ENCODE data around the gene C2orf66. TPM values are rescaled to one million over a fixed set of nuclear protein-coding genes. Genes with fewer than 3 reads are reported as not detected.

Gene C2orf66
- total and polyA plus RNA-seq, 2 of the 4 experiments (the other 2 are of a cell fraction), result 0.27 TPM; not detected in 1

DNA sequence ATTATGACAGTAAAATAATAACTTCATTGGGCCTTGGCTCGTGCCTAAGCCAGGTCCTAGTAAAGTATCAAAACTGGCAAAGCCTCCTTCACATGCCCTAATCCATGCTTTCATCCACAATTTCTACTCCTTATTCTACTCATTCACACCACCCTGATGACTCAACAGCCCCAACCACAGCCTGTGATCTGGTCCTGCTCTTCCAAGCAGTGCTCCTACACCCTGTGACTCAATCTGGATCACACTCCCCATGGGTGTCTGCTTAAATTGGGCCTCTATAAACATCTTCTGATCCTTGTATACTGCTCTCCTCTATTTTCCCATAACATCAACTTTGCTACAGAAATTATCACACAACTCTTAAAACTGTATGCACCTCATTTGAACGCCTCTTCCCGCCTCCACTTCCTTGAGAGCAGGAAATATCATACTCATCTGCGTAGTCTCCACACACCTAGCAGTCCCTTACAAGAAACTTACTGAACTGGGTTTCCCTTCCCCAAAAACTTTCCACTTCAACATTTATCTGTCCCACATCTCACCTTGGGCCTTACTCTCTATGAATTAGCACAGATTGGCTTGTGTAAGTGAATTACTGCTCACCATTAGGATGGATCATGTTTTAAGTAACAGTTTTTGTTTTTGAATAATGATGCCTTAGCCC lies 25.6 kb downstream of the C2orf66 start:
- in situ Hi-C loops (cut with MboI; ENCODE audit: low sequenced_read_pairs), result no loop called here
- ChIA-PET CTCF (no interaction called here), POLR2A (ENCODE audit: unreplicated experiment) (no interaction called here)
- H4K20me1 ChIP-seq (ENCODE audit: insufficient read depth, low read length), result no peaks in the 10 kb centered on the region
- no TSS peak for BruUV-seq (replicated peaks)
- intact Hi-C loops (cut with micrococcal nuclease), result loop anchor here (2.0 kb wide), 1 partner anchor 13 kb away; no protein-coding TSS in a partner anchor
- no peak overlapping the region for H4K91ac ChIP-seq (ENCODE audit: insufficient read depth, low read depth, low read length)
- H2AK9ac ChIP-seq (replicated peaks; ENCODE audit: low read depth, low read length, poor library complexity), result no peak overlapping the region
- H3K9me3 ChIP-seq (ENCODE audit: control insufficient read depth, insufficient read depth, low read length), result no peaks in the 10 kb centered on the region
- 0 out of 2 replicates have a peak, but pooled peaks cover 3% of the 10 kb centered on the region for H3K9me1 ChIP-seq (ENCODE audit: insufficient read depth, low read length)
- H3K27ac ChIP-seq (ENCODE audit: insufficient read depth, low read length), result no peak overlapping the region
- peaks cover 3% of the 10 kb centered on the region for H3K4me1 ChIP-seq (ENCODE audit: control insufficient read depth, insufficient read depth, low read length)
- 0 out of 2 replicates have a peak overlapping the region, but pooled peaks have one; percentile 4 for H3K14ac ChIP-seq (replicated peaks; ENCODE audit: low read depth, low read length)
- H3K56ac ChIP-seq (ENCODE audit: extremely low read depth, insufficient read depth, low read length), result no peak overlapping the region
- H3K36me3 ChIP-seq (ENCODE audit: control insufficient read depth, insufficient read depth, low read length), result peaks cover 22% of the 10 kb centered on the region
- H3K79me1 ChIP-seq (ENCODE audit: low read depth in 1 of 2, low read length in 2 of 2), result peaks cover 0 to 12% of the 10 kb centered on the region in 2 experiments; a peak in 3 of 4 replicates
- no peak overlapping the region for H3K9ac ChIP-seq (ENCODE audit: low read depth, low read length)
- no peak overlapping the region for H3K18ac ChIP-seq (ENCODE audit: low read depth, low read length)
- no peak overlapping the region for H4K8ac ChIP-seq (ENCODE audit: low read depth in 2 of 2, low read length in 2 of 2)
- dilution Hi-C loops (cut with HindIII; ENCODE audit: low sequenced_read_pairs, unreplicated experiment), result no loop called here
- no peak overlapping the region for H2BK120ac ChIP-seq (ENCODE audit: low read depth, low read length)
- no peak overlapping the region for H2AK5ac ChIP-seq (ENCODE audit: low read depth, low read length)
- no peak overlapping the region for H4K5ac ChIP-seq (ENCODE audit: low read depth, low read length)
- ATAC-seq (ENCODE audit: low read depth), result peak; percentile 88
- peak; percentile 69 for DNase-seq
- no peak overlapping the region for H3K4me2 ChIP-seq (ENCODE audit: low read depth, low read length)
- 100% methylated on average over 3 of the region's 4 CpGs; no CpG with 5 or more reads in 1 of the 2 experiments for WGBS, 2 experiments (ENCODE audit: extremely low coverage in 2 of 2, insufficient read length in 1 of 2)
- H2AFZ ChIP-seq (replicated peaks; ENCODE audit: low read length, poor library complexity), result no peak overlapping the region
- no peak overlapping the region for H3K4me3 ChIP-seq (ENCODE audit: insufficient read depth, low read depth, low read length)
- no peak overlapping the region for H3K23ac ChIP-seq (ENCODE audit: low read depth, low read length)
- no peak overlapping the region for H2BK20ac ChIP-seq (ENCODE audit: low read depth, low read length)
- no peaks in the 10 kb centered on the region for H3K27me3 ChIP-seq (ENCODE audit: control insufficient read depth, insufficient read depth, low read length)
- TF ChIP-seq FOS (IDR thresholded peaks at IDR 0.05; ENCODE audit: low read depth, low read length) (no peak; the same call in 1 of the 2 replicates), MAZ (IDR thresholded peaks at IDR 0.05; ENCODE audit: borderline replicate concordance, low read depth, low read length) (no peak), NFE2L2 (IDR thresholded peaks at IDR 0.05; ENCODE audit: low read depth, low read length) (no peak)
- H2BK15ac ChIP-seq (ENCODE audit: low read depth, low read length), result no peak overlapping the region
- no peak overlapping the region for H2BK5ac ChIP-seq (ENCODE audit: low read depth, low read length, poor library complexity, severe bottlenecking)
- no peak overlapping the region for H3K4ac ChIP-seq (ENCODE audit: low read depth, low read length)

Data from IMR-90 (cell line).